ENCODE data around the gene ATXN7L1.

Gene ATXN7L1

GRCh38 chr7:105876091-105876963 is at the start of gene ATXN7L1:
TSS of gene ATXN7L1 (minus strand) at chr7:105876599. CDS start at chr7:105876558, 41 bp downstream.
- DNase-seq (ENCODE audit: low read depth in 2 of 2) = peak; percentile 78 to 88

GRCh38 chr7:105926131-105926530 is 49.7 kb upstream of the ATXN7L1 start:
- no peak for DNase-seq (ENCODE audit: low read depth in 2 of 2)

- peak; percentile 3 to 14 for DNase-seq (ENCODE audit: low read depth in 2 of 2)
Measured at GRCh38 chr7:105924945-105925344, 48.5 kb upstream of the ATXN7L1 start.

- no peak for DNase-seq (ENCODE audit: low read depth in 2 of 2)
Measured at GRCh38 chr7:105920766-105921165, 44.4 kb upstream of the ATXN7L1 start.

- no peak for DNase-seq (ENCODE audit: low read depth in 2 of 2)
Measured at GRCh38 chr7:105917659-105918058, 41.3 kb upstream of the ATXN7L1 start.

- DNase-seq (ENCODE audit: low read depth in 2 of 2) = no peak
Measured at GRCh38 chr7:105916603-105917002, 40.2 kb upstream of the ATXN7L1 start.

- DNase-seq (ENCODE audit: low read depth in 2 of 2) = no peak
Measured at GRCh38 chr7:105913947-105914346, 37.5 kb upstream of the ATXN7L1 start.

- DNase-seq (ENCODE audit: low read depth in 2 of 2) = no peak
Measured at GRCh38 chr7:105911961-105912575, 35.7 kb upstream of the ATXN7L1 start.

- DNase-seq (ENCODE audit: low read depth in 2 of 2) = peak in 1 of 2 donors; percentile 13
Measured at GRCh38 chr7:105910172-105910571, 33.8 kb upstream of the ATXN7L1 start.

- no peak for DNase-seq (ENCODE audit: low read depth in 2 of 2)
Measured at GRCh38 chr7:105909742-105910141, 33.3 kb upstream of the ATXN7L1 start.

GRCh38 chr7:105907129-105907846 is 30.9 kb upstream of the ATXN7L1 start:
- no peak for DNase-seq (ENCODE audit: low read depth in 2 of 2)

- DNase-seq (ENCODE audit: low read depth in 2 of 2) = no peak
Measured at GRCh38 chr7:105906695-105907094, 30.3 kb upstream of the ATXN7L1 start.

GRCh38 chr7:105905910-105906568 is 29.6 kb upstream of the ATXN7L1 start:
- DNase-seq (ENCODE audit: low read depth in 2 of 2) = no peak

GRCh38 chr7:105905209-105905909 is 29.0 kb upstream of the ATXN7L1 start:
- no peak for DNase-seq (ENCODE audit: low read depth in 2 of 2)

- DNase-seq (ENCODE audit: low read depth in 2 of 2) = no peak
Measured at GRCh38 chr7:105904064-105904463, 27.7 kb upstream of the ATXN7L1 start.

- DNase-seq (ENCODE audit: low read depth in 2 of 2) = no peak
Measured at GRCh38 chr7:105902325-105902911, 26.0 kb upstream of the ATXN7L1 start.

- DNase-seq (ENCODE audit: low read depth in 2 of 2) = no peak
Measured at GRCh38 chr7:105897999-105898398, 21.6 kb upstream of the ATXN7L1 start.

GRCh38 chr7:105896407-105896911 is 20.1 kb upstream of the ATXN7L1 start:
- no peak for DNase-seq (ENCODE audit: low read depth in 2 of 2)

GRCh38 chr7:105894131-105894530 is 17.7 kb upstream of the ATXN7L1 start:
- no peak for DNase-seq (ENCODE audit: low read depth in 2 of 2)

- no peak for DNase-seq (ENCODE audit: low read depth in 2 of 2)
Measured at GRCh38 chr7:105892387-105892786, 16.0 kb upstream of the ATXN7L1 start.
